Esophagus (tissue), 2 donors: ENCODE measurements around the gene S1PR2. TPM values are rescaled to one million over a fixed set of nuclear protein-coding genes. Genes with fewer than 3 reads are reported as not detected.
"Not testable (repeated sequence)": the region's sequence is repeated elsewhere in the genome, so short reads cannot be mapped to it uniquely, and the experiment has no call there.

Experiments
- H3K27ac ChIP-seq, 2 donors: one replicate each; pipeline ENCODE4 v1.5.1; 2013; ENCODE audit warnings: low read depth in 2 of 2, mild to moderate bottlenecking in 2 of 2, inconsistent platforms in 1 of 2, low read length in 1 of 2, moderate library complexity in 1 of 2
- H3K27me3 ChIP-seq, 2 donors: one replicate each; pipeline ENCODE4 v1.6.1; 2013; ENCODE audit warnings: low read length in 2 of 2, control low read depth in 1 of 2, mild to moderate bottlenecking in 1 of 2; ENCODE audit not compliant: insufficient read depth in 2 of 2, control insufficient read depth in 1 of 2
- H3K36me3 ChIP-seq, 2 donors: one replicate each; pipeline ENCODE4 v1.6.1; 2013; ENCODE audit warnings: low read length in 1 of 2; ENCODE audit not compliant: control insufficient read depth in 2 of 2, insufficient read depth in 2 of 2
- H3K4me1 ChIP-seq, 2 donors: one replicate each; pipeline ENCODE4 v1.6.1; 2013; ENCODE audit warnings: low read length in 1 of 2; ENCODE audit not compliant: control insufficient read depth in 2 of 2, insufficient read depth in 2 of 2
- H3K4me3 ChIP-seq, 2 donors: one replicate each; pipeline ENCODE4 v1.5.1; 2013; ENCODE audit warnings: low read length in 2 of 2, mild to moderate bottlenecking in 2 of 2, low read depth in 1 of 2, moderate library complexity in 1 of 2
- H3K9me3 ChIP-seq, 2 donors: one replicate each; pipeline ENCODE4 v1.6.1; 2013; ENCODE audit warnings: mild to moderate bottlenecking in 2 of 2, low read depth in 1 of 2, low read length in 1 of 2, moderate library complexity in 1 of 2; ENCODE audit not compliant: control insufficient read depth in 2 of 2, insufficient read depth in 1 of 2
- WGBS, 2 donors: extraction: QIAGEN DNeasy Blood & Tissue Kit; methylation state at CpG; one replicate each; pipeline ENCODE4 v1.1.7; 2013; 5-methylcytosine and 5-hydroxymethylcytosine counted together
- polyA plus RNA-seq, 2 donors: library from polyadenylated mRNA; stranded (reverse); fragments of 200-250 nt; gene quantifications; one replicate each; pipeline ENCODE4 v1.2.3, GENCODE V29; 2013
- donor health status: healthy with polysubstance abuse.
- donor health status: Bipolar disorder and iron deficiency.

Gene S1PR2
- polyA plus RNA-seq, 2 donors: 0.71 to 1.2 TPM

GRCh38 chr19:10237702-10238101, 6.6 kb upstream of the S1PR2 start:
- Histone ChIP-seq H3K9me3 (no peaks in the 10 kb centered on the region), H3K36me3 (no peaks in the 10 kb centered on the region), H3K4me3 (no peak overlapping the region), H3K27me3 (no peaks in the 10 kb centered on the region), H3K4me1 (no peaks in the 10 kb centered on the region), H3K27ac (peak overlapping the region; percentile 34 to 53)
- 80 to 85% methylated on average over 6 of the region's 6 CpGs for WGBS, 2 donors

- H3K36me3 ChIP-seq, H3K4me3 ChIP-seq, H3K27me3 ChIP-seq, H3K27ac ChIP-seq, H3K4me1 ChIP-seq, H3K9me3 ChIP-seq: not testable (repeated sequence)
- 93 to 94% methylated on average over 7 of the region's 7 CpGs for WGBS, 2 donors
Measured at GRCh38 chr19:10235409-10235808, 4.3 kb upstream of the S1PR2 start.

GRCh38 chr19:10235003-10235402, 3.9 kb upstream of the S1PR2 start:
- Histone ChIP-seq H3K36me3 (no peaks in the 10 kb centered on the region), H3K27ac (peak overlapping the region in 1 of 2 donors; percentile 13), H3K4me1 (no peaks in the 10 kb centered on the region), H3K9me3 (no peaks in the 10 kb centered on the region), H3K27me3 (no peaks in the 10 kb centered on the region), H3K4me3 (no peak overlapping the region)
- 81 to 87% methylated on average over 4 of the region's 4 CpGs for WGBS, 2 donors

- no peaks in the 10 kb centered on the region for H3K4me1 ChIP-seq
- no peaks in the 10 kb centered on the region for H3K36me3 ChIP-seq
- H3K4me3 ChIP-seq: no peak overlapping the region
- H3K9me3 ChIP-seq: no peaks in the 10 kb centered on the region
- 73 to 84% methylated on average over 4 of the region's 4 CpGs for WGBS, 2 donors
- no peak overlapping the region for H3K27ac ChIP-seq
- H3K27me3 ChIP-seq: no peaks in the 10 kb centered on the region
Measured at GRCh38 chr19:10233946-10234345, 2.8 kb upstream of the S1PR2 start.

GRCh38 chr19:10231612-10232228, 589 bp upstream of the S1PR2 start:
- 75 to 80% methylated on average over 8 of the region's 8 CpGs for WGBS, 2 donors
- H3K27me3 ChIP-seq: no peaks in the 10 kb centered on the region
- H3K36me3 ChIP-seq: no peaks in the 10 kb centered on the region
- no peaks in the 10 kb centered on the region for H3K9me3 ChIP-seq
- H3K4me3 ChIP-seq: peak overlapping the region; percentile 65 to 88
- no peaks in the 10 kb centered on the region for H3K4me1 ChIP-seq
- H3K27ac ChIP-seq: peak overlapping the region in 1 of 2 donors; percentile 39

GRCh38 chr19:10230173-10230860, 814 bp downstream of the S1PR2 start:
- Histone ChIP-seq H3K4me1 (no peaks in the 10 kb centered on the region), H3K27me3 (no peaks in the 10 kb centered on the region), H3K27ac (peak overlapping the region; percentile 77 to 84), H3K9me3 (no peaks in the 10 kb centered on the region), H3K36me3 (no peaks in the 10 kb centered on the region), H3K4me3 (peak overlapping the region; percentile 65 to 88)
- WGBS, 2 donors: 1% methylated on average over 58 to 70 of the region's 70 CpGs

GRCh38 chr19:10228920-10229319, 2.2 kb downstream of the S1PR2 start:
- no peaks in the 10 kb centered on the region for H3K4me1 ChIP-seq

GRCh38 chr19:10228393-10228792, 2.7 kb downstream of the S1PR2 start:
- Histone ChIP-seq H3K27me3 (no peaks in the 10 kb centered on the region), H3K27ac (peak overlapping the region; percentile 17 to 48), H3K36me3 (peaks cover 0 to 5% of the 10 kb centered on the region in 2 donors), H3K4me3 (no peak overlapping the region), H3K4me1 (no peaks in the 10 kb centered on the region), H3K9me3 (no peaks in the 10 kb centered on the region)
- 82 to 85% methylated on average over 5 of the region's 5 CpGs for WGBS, 2 donors

More at GRCh38 chr19:10228920-10229319, 2.2 kb downstream of the S1PR2 start:
- Histone ChIP-seq H3K9me3 (no peaks in the 10 kb centered on the region), H3K27ac (peak overlapping the region in 1 of 2 donors; percentile 45), H3K27me3 (no peaks in the 10 kb centered on the region), H3K36me3 (peaks cover 0 to 5% of the 10 kb centered on the region in 2 donors), H3K4me3 (no peak overlapping the region)
- WGBS, 2 donors: 47 to 51% methylated on average over 2 of the region's 2 CpGs

- WGBS, 2 donors: 61 to 69% methylated on average over 28 of the region's 28 CpGs
- no peak overlapping the region for H3K4me3 ChIP-seq
Measured at GRCh38 chr19:10227026-10227971, 3.8 kb downstream of the S1PR2 start.

More at GRCh38 chr19:10227026-10227971, 3.8 kb downstream of the S1PR2 start:
- Histone ChIP-seq H3K4me1 (no peaks in the 10 kb centered on the region), H3K9me3 (no peaks in the 10 kb centered on the region), H3K27me3 (no peaks in the 10 kb centered on the region), H3K36me3 (peaks cover 0 to 5% of the 10 kb centered on the region in 2 donors), H3K27ac (peak overlapping the region; percentile 34 to 46)
